ENCODE measurements around the gene MRM3. TPM values are rescaled to one million over a fixed set of nuclear protein-coding genes. Genes with fewer than 3 reads are reported as not detected.

MRM3 gene
- total RNA-seq, 2 donors from 2014 or later: 14.0 to 18.7 TPM

GRCh38 chr17:742147-742793 is 39.9 kb upstream of the MRM3 start:
- Histone ChIP-seq H3K4me1 (ENCODE audit: control insufficient read depth, insufficient read depth, low read length) (no peaks in the 10 kb centered on the region), H3K36me3 (ENCODE audit: control insufficient read depth, insufficient read depth, low read length) (peaks cover 82% of the 10 kb centered on the region), H3K27me3 (ENCODE audit: control insufficient read depth, insufficient read depth, low read length, poor library complexity, severe bottlenecking) (no peaks in the 10 kb centered on the region), H3K9ac (ENCODE audit: extremely low read depth, low read length, poor library complexity, severe bottlenecking) (no peak overlapping the region), H3K27ac (ENCODE audit: low read depth, low read length) (no peak overlapping the region), H3K9me3 (ENCODE audit: control insufficient read depth, low read length) (no peaks in the 10 kb centered on the region), H3K4me3 (ENCODE audit: low read length) (no peak overlapping the region)
- 89 to 93% methylated on average over 5 to 11 of the region's 11 CpGs for WGBS, 2 experiments (ENCODE audit: insufficient coverage in 1 of 2, insufficient read length in 1 of 2)
- peak; percentile 52 for DNase-seq
- Mint-ChIP-seq H3K9me3 (no peaks in the 10 kb centered on the region), H3K27ac (no peak overlapping the region), H3K27me3 (ENCODE audit: insufficient read depth) (no peaks in the 10 kb centered on the region), H3K4me3 (no peak overlapping the region), H3K4me1 (no peaks in the 10 kb centered on the region), H3K36me3 (ENCODE audit: low read depth) (peaks cover 73% of the 10 kb centered on the region)
- TF ChIP-seq CTCF (conservative IDR thresholded peaks at IDR 0.05): no peak

- 97 to 100% methylated on average over 3 of the region's 4 CpGs for WGBS, 2 experiments (ENCODE audit: insufficient coverage in 1 of 2, insufficient read length in 1 of 2)
- H3K27ac Mint-ChIP-seq: no peak overlapping the region
- Histone ChIP-seq H3K36me3 (ENCODE audit: control insufficient read depth, insufficient read depth, low read length) (peaks cover 82% of the 10 kb centered on the region), H3K4me3 (ENCODE audit: low read length) (no peak overlapping the region), H3K9me3 (ENCODE audit: control insufficient read depth, low read length) (no peaks in the 10 kb centered on the region), H3K27me3 (ENCODE audit: control insufficient read depth, insufficient read depth, low read length, poor library complexity, severe bottlenecking) (no peaks in the 10 kb centered on the region), H3K9ac (ENCODE audit: extremely low read depth, low read length, poor library complexity, severe bottlenecking) (no peak overlapping the region), H3K27ac (ENCODE audit: low read depth, low read length) (no peak overlapping the region), H3K4me1 (ENCODE audit: control insufficient read depth, insufficient read depth, low read length) (no peaks in the 10 kb centered on the region)
- no peaks in the 10 kb centered on the region for H3K9me3 Mint-ChIP-seq
- H3K4me1 Mint-ChIP-seq: no peaks in the 10 kb centered on the region
- no peaks in the 10 kb centered on the region for H3K27me3 Mint-ChIP-seq (ENCODE audit: insufficient read depth)
- H3K36me3 Mint-ChIP-seq (ENCODE audit: low read depth): peaks cover 79% of the 10 kb centered on the region
- no peak for DNase-seq
- TF ChIP-seq CTCF (conservative IDR thresholded peaks at IDR 0.05): no peak
- H3K4me3 Mint-ChIP-seq: no peak overlapping the region
Observed at GRCh38 chr17:743139-743538, 39.0 kb upstream of the MRM3 start.

- no peaks in the 10 kb centered on the region for H3K4me1 Mint-ChIP-seq
- H3K27me3 Mint-ChIP-seq (ENCODE audit: insufficient read depth): no peaks in the 10 kb centered on the region
- H3K9me3 ChIP-seq (ENCODE audit: control insufficient read depth, low read length): peaks cover 6% of the 10 kb centered on the region
- no peak overlapping the region for H3K4me3 ChIP-seq (ENCODE audit: low read length)
- H3K9me3 Mint-ChIP-seq: peaks cover 7% of the 10 kb centered on the region
- peaks cover 89% of the 10 kb centered on the region for H3K36me3 ChIP-seq (ENCODE audit: control insufficient read depth, insufficient read depth, low read length)
- WGBS, 2 experiments (ENCODE audit: insufficient coverage in 1 of 2, insufficient read length in 1 of 2): 72 to 85% methylated on average over 6 to 9 of the region's 9 CpGs
- H3K4me1 ChIP-seq (ENCODE audit: control insufficient read depth, insufficient read depth, low read length): no peaks in the 10 kb centered on the region
- H3K4me3 Mint-ChIP-seq: no peak overlapping the region
- no peak overlapping the region for H3K27ac ChIP-seq (ENCODE audit: low read depth, low read length)
- TF ChIP-seq CTCF (conservative IDR thresholded peaks at IDR 0.05): no peak
- no peak overlapping the region for H3K9ac ChIP-seq (ENCODE audit: extremely low read depth, low read length, poor library complexity, severe bottlenecking)
- H3K36me3 Mint-ChIP-seq (ENCODE audit: low read depth): peaks cover 84% of the 10 kb centered on the region
- no peaks in the 10 kb centered on the region for H3K27me3 ChIP-seq (ENCODE audit: control insufficient read depth, insufficient read depth, low read length, poor library complexity, severe bottlenecking)
- DNase-seq: no peak
- H3K27ac Mint-ChIP-seq: no peak overlapping the region
Observed at GRCh38 chr17:744937-745336, 37.2 kb upstream of the MRM3 start.
